OCI-LY1 (cell line): ENCODE results near the gene GABBR2.
"Not testable (repeated sequence)": the region's sequence is repeated elsewhere in the genome, so short reads cannot be mapped to it uniquely, and the experiment has no call there.

Experiments
- CTCF ChIP-seq: fragments of 200-600 bp; sonication (generic), shearing (Covaris generic); IDR thresholded peaks from 2 replicates; pipeline ENCODE4 v1.5.1; 2017; ENCODE audit warnings: mild to moderate bottlenecking, antibody characterized with exemption, low read length, moderate library complexity, mixed read lengths
- EZH2 ChIP-seq: fragments of 200-600 bp; sonication (generic), shearing (Covaris generic); IDR thresholded peaks from 2 replicates; pipeline ENCODE4 v1.8.0; 2017; ENCODE audit warnings: borderline replicate concordance, mixed run types, mild to moderate bottlenecking, antibody characterized with exemption, low read length, moderate library complexity, mixed read lengths

GRCh38 chr9:98270284-98270683 is 438.5 kb downstream of the GABBR2 start:
- not testable (repeated sequence) for TF ChIP-seq CTCF, EZH2
